ENCODE data around the gene NCAPH2. TPM values are rescaled to one million over a fixed set of nuclear protein-coding genes. Genes with fewer than 3 reads are reported as not detected.

NCAPH2 gene
- total and polyA plus RNA-seq, 2 of the 13 experiments (the other 11 are each of a cell fraction or from before 2014, with no cell fraction given) = 28.1 to 64.4 TPM

- 0% methylated on average over 3 of the region's 84 CpGs for WGBS (ENCODE audit: low lambda C conversion rate)
- BruUV-seq (replicated peaks) = TSS peak; percentile 78
- TF ChIP-seq ARNT2 (CRISPR knock-in tag; IDR thresholded peaks at IDR 0.05; ENCODE audit: low read depth) (peak; percentile 76; the same call in 1 of the 2 replicates), ZBTB2 (CRISPR knock-in tag; IDR thresholded peaks at IDR 0.05; ENCODE audit: low read depth) (peak; percentile 81), NKX3-1 (CRISPR knock-in tag; IDR thresholded peaks at IDR 0.05) (peak; percentile 27; the same call in 1 of the 2 replicates), RNF219 (CRISPR knock-in tag; IDR thresholded peaks at IDR 0.05) (no peak), ZNF547 (CRISPR knock-in tag; IDR thresholded peaks at IDR 0.05) (peak; percentile 66), SSRP1 (CRISPR knock-in tag; IDR thresholded peaks at IDR 0.05) (no peak), ZBTB44 (CRISPR knock-in tag; IDR thresholded peaks at IDR 0.05) (no peak), MXD1 (CRISPR knock-in tag; IDR thresholded peaks at IDR 0.05) (peak; percentile 79), RARG (CRISPR knock-in tag; IDR thresholded peaks at IDR 0.05; ENCODE audit: low read depth) (no peak), FOXC1 (CRISPR knock-in tag; IDR thresholded peaks at IDR 0.05; ENCODE audit: borderline replicate concordance) (peak; percentile 47; the same call in 1 of the 2 replicates), MIXL1 (CRISPR knock-in tag; IDR thresholded peaks at IDR 0.05) (peak; percentile 37; the same call in 1 of the 2 replicates), CHD4 (IDR thresholded peaks at IDR 0.05; ENCODE audit: borderline replicate concordance, low read length) (no peak), SRSF4 (IDR thresholded peaks at IDR 0.05; ENCODE audit: low read depth, low read length, poor library complexity, severe bottlenecking) (peak; percentile 92), ZSCAN12 (CRISPR knock-in tag; IDR thresholded peaks at IDR 0.05) (peak; percentile 86; the same call in 1 of the 2 replicates), ZNF747 (CRISPR knock-in tag; IDR thresholded peaks at IDR 0.05; ENCODE audit: borderline replicate concordance) (peak; percentile 78; the same call in 1 of the 2 replicates), TARDBP (CRISPR knock-in tag; IDR thresholded peaks at IDR 0.05) (peak; percentile 66; the same call in 1 of the 2 replicates), MED8 (CRISPR knock-in tag; IDR thresholded peaks at IDR 0.05; ENCODE audit: insufficient replicate concordance) (peak; percentile 62), FOXK1 (CRISPR knock-in tag; IDR thresholded peaks at IDR 0.05; ENCODE audit: borderline replicate concordance, low read depth) (peak; percentile 38)
Measured at GRCh38 chr22:50525104-50525857, 17.3 kb downstream of the NCAPH2 start, which contains the start of gene SCO2. Gene SCO2 (minus strand): TSS chr22:50525598. CDS start chr22:50524411, 1,187 bp downstream.

More at GRCh38 chr22:50525104-50525857, 17.3 kb downstream of the NCAPH2 start, which contains the start of gene SCO2:
- Histone ChIP-seq H4K20me1 (ENCODE audit: insufficient read depth, low read length) (peaks cover 19% of the 10 kb centered on the region), H3K27ac (ENCODE audit: extremely low read length, insufficient read depth, low read length) (peak within 1 kb of the TSS; percentile 94), H2AFZ (ENCODE audit: low read length) (no peak within 1 kb of the TSS), H3K36me3 (replicated peaks in 1 of 2; ENCODE audit: control insufficient read depth in 1 of 2, insufficient read depth in 2 of 2, low read length in 2 of 2) (peaks cover 6 to 27% of the 10 kb centered on the region in 2 experiments; a peak in 4 of 5 replicates), H3K4me1 (ENCODE audit: insufficient read depth, low read length) (peaks cover 51% of the 10 kb centered on the region), H3K9me3 (ENCODE audit: low read length) (no peaks in the 10 kb centered on the region), H3K27me3 (ENCODE audit: control insufficient read depth in 1 of 2, insufficient read depth in 2 of 2, low read length in 2 of 2) (no peaks in the 10 kb centered on the region), H3K9ac (ENCODE audit: insufficient read depth, low read depth, low read length) (peak within 1 kb of the TSS; percentile 91), H3K4me2 (ENCODE audit: low read depth, low read length) (peak within 1 kb of the TSS; percentile 100), H3K4me3 (replicated peaks in 1 of 3; ENCODE audit: insufficient read depth in 1 of 3, low read depth in 2 of 3, low read length in 3 of 3) (peak within 1 kb of the TSS; percentile 70 to 84 (median 83)), H3K79me2 (ENCODE audit: insufficient read depth, low read length) (peaks cover 20% of the 10 kb centered on the region)
- ATAC-seq = peak; percentile 54
- DNase-seq (ENCODE audit: low spot score) = peak; percentile 90
- intact Hi-C loops (cut with micrococcal nuclease; ENCODE audit: unreplicated experiment) (loop anchor here (1.0 to 5.0 kb wide), 2 partner anchors 17 to 37 kb away; partner anchors contain the start of genes NCAPH2 and SYCE3), in situ Hi-C loops (cut with HindIII; ENCODE audit: extremely low pct_ligation_motif_present, low pct_unique_long_range_greater_than_20kb) (no loop called here)
- ChIA-PET POLR2A (interaction anchor here (0.7 to 4.2 kb wide), 43 partner anchors 8 to 283 kb away, joined by 3 to 97 read pairs (median 5); partner anchors contain the start of genes ADM2, ARSA, CHKB and DENND6B), CTCF (ENCODE audit: low intra/inter-chr PET ratio, low total read pairs) (no interaction called here)
- peak; percentile 76 for FAIRE-seq

Measured in HepG2 (cell line).